Nephron (organoid): Measurements from ENCODE around the gene SEMA5A.

Experiments used
- H3K27ac Mint-ChIP-seq, 3 experiments: 2 replicates each; pipeline ENCODE4 v1.8.0; 2020; ENCODE audit warnings: mixed read lengths in 3 of 3, mild to moderate bottlenecking in 2 of 3, moderate library complexity in 1 of 3
- H3K27me3 Mint-ChIP-seq: 2 replicates; pipeline ENCODE4 v1.8.0; 2021; ENCODE audit warnings: low read depth, mild to moderate bottlenecking, moderate library complexity, mixed read lengths
- H3K36me3 Mint-ChIP-seq: 2 replicates; pipeline ENCODE4 v1.8.0; 2020; ENCODE audit warnings: low read depth, mixed read lengths
- H3K4me1 Mint-ChIP-seq: 2 replicates; pipeline ENCODE4 v1.8.0; 2020; ENCODE audit warnings: mixed read lengths
- H3K4me3 Mint-ChIP-seq, 3 experiments: 2 replicates each; pipeline ENCODE4 v1.8.0; 2020; ENCODE audit warnings: mild to moderate bottlenecking in 3 of 3, mixed read lengths in 3 of 3, moderate library complexity in 2 of 3
- H3K9me3 Mint-ChIP-seq: 2 replicates; pipeline ENCODE4 v1.8.0; 2020; ENCODE audit warnings: mixed read lengths
- CTCF ChIP-seq, 3 experiments: fragments of 200-600 bp; sonication (generic); IDR thresholded peaks; one replicate each; pipeline ENCODE4 v1.5.0; 2021; ENCODE audit warnings: antibody characterized with exemption in 3 of 3; ENCODE audit not compliant: unreplicated experiment in 3 of 3

Gene SEMA5A

GRCh38 chr5:9452181-9452580, 93.7 kb downstream of the SEMA5A start:
- Mint-ChIP-seq H3K27me3 (no peaks in the 10 kb centered on the region), H3K4me1 (peaks cover 18% of the 10 kb centered on the region), H3K36me3 (peaks cover 17% of the 10 kb centered on the region), H3K27ac (peak overlapping the region in 1 of 3 experiments; percentile 5), H3K4me3 (no peak overlapping the region), H3K9me3 (peaks cover 2% of the 10 kb centered on the region)
- TF ChIP-seq CTCF (IDR thresholded peaks at IDR 0.05; ENCODE audit: unreplicated experiment in 3 of 3): no peak

GRCh38 chr5:9451037-9451436, 94.8 kb downstream of the SEMA5A start:
- Mint-ChIP-seq H3K27ac (no peak overlapping the region), H3K27me3 (no peaks in the 10 kb centered on the region), H3K36me3 (peaks cover 17% of the 10 kb centered on the region), H3K4me1 (peaks cover 7% of the 10 kb centered on the region), H3K4me3 (no peak overlapping the region), H3K9me3 (peaks cover 2% of the 10 kb centered on the region)
- TF ChIP-seq CTCF (IDR thresholded peaks at IDR 0.05; ENCODE audit: unreplicated experiment in 3 of 3): no peak

- no peak for TF ChIP-seq CTCF (IDR thresholded peaks at IDR 0.05; ENCODE audit: unreplicated experiment in 3 of 3)
- Mint-ChIP-seq H3K27me3 (no peaks in the 10 kb centered on the region), H3K4me1 (no peaks in the 10 kb centered on the region), H3K9me3 (peaks cover 6% of the 10 kb centered on the region), H3K4me3 (no peak overlapping the region), H3K36me3 (peaks cover 27% of the 10 kb centered on the region), H3K27ac (no peak overlapping the region)
Observed at GRCh38 chr5:9447691-9448090, 98.2 kb downstream of the SEMA5A start.

- H3K4me3 Mint-ChIP-seq: no peak overlapping the region
- no peak for TF ChIP-seq CTCF (IDR thresholded peaks at IDR 0.05; ENCODE audit: unreplicated experiment in 3 of 3)
- no peak overlapping the region for H3K27ac Mint-ChIP-seq
- H3K36me3 Mint-ChIP-seq: peaks cover 29% of the 10 kb centered on the region
- H3K27me3 Mint-ChIP-seq: no peaks in the 10 kb centered on the region
- H3K9me3 Mint-ChIP-seq: peaks cover 4% of the 10 kb centered on the region
- no peaks in the 10 kb centered on the region for H3K4me1 Mint-ChIP-seq
Observed at GRCh38 chr5:9445826-9446388, 100.0 kb downstream of the SEMA5A start.

GRCh38 chr5:9444346-9444745, 101.5 kb downstream of the SEMA5A start:
- Mint-ChIP-seq H3K4me3 (no peak overlapping the region), H3K27me3 (no peaks in the 10 kb centered on the region), H3K36me3 (peaks cover 29% of the 10 kb centered on the region), H3K27ac (no peak overlapping the region), H3K4me1 (peaks cover 6% of the 10 kb centered on the region), H3K9me3 (peaks cover 4% of the 10 kb centered on the region)
- TF ChIP-seq CTCF (IDR thresholded peaks at IDR 0.05; ENCODE audit: unreplicated experiment in 3 of 3): no peak

- no peak for TF ChIP-seq CTCF (IDR thresholded peaks at IDR 0.05; ENCODE audit: unreplicated experiment in 3 of 3)
- Mint-ChIP-seq H3K9me3 (peaks cover 4% of the 10 kb centered on the region), H3K4me3 (no peak overlapping the region), H3K27ac (no peak overlapping the region), H3K36me3 (peaks cover 31% of the 10 kb centered on the region), H3K27me3 (no peaks in the 10 kb centered on the region), H3K4me1 (peaks cover 6% of the 10 kb centered on the region)
Observed at GRCh38 chr5:9441610-9442009, 104.3 kb downstream of the SEMA5A start.
